GM21423 (cell line): ENCODE measurements around the gene GALNT9.

Experiments used
- ATAC-seq: cut with Tn5 transposase; IDR thresholded peaks from one replicate; pipeline ENCODE4 v1.9.1; 2021; ENCODE audit warnings: mild to moderate bottlenecking, moderate library complexity; ENCODE audit not compliant: unreplicated experiment

Gene GALNT9

GRCh38 chr12:132282031-132282949, 47.1 kb downstream of the GALNT9 start:
- no peak for ATAC-seq

- ATAC-seq = no peak
Observed at GRCh38 chr12:132281038-132281437, 48.4 kb downstream of the GALNT9 start.

GRCh38 chr12:132280406-132280805, 49.0 kb downstream of the GALNT9 start:
- ATAC-seq = no peak

GRCh38 chr12:132279930-132280329, 49.5 kb downstream of the GALNT9 start:
- ATAC-seq = no peak

- ATAC-seq = no peak
Observed at GRCh38 chr12:132279184-132279889, 50.1 kb downstream of the GALNT9 start.

- no peak for ATAC-seq
Observed at GRCh38 chr12:132278401-132279183, 50.8 kb downstream of the GALNT9 start.

- ATAC-seq = no peak
Observed at GRCh38 chr12:132277949-132278348, 51.4 kb downstream of the GALNT9 start.

- no peak for ATAC-seq
Observed at GRCh38 chr12:132277374-132277941, 51.9 kb downstream of the GALNT9 start.

GRCh38 chr12:132276827-132277373, 52.5 kb downstream of the GALNT9 start:
- no peak for ATAC-seq

GRCh38 chr12:132276066-132276826, 53.1 kb downstream of the GALNT9 start:
- ATAC-seq = no peak

- ATAC-seq = no peak
Observed at GRCh38 chr12:132275631-132276030, 53.8 kb downstream of the GALNT9 start.

GRCh38 chr12:132275110-132275531, 54.3 kb downstream of the GALNT9 start:
- ATAC-seq = no peak

GRCh38 chr12:132273992-132274334, 55.4 kb downstream of the GALNT9 start:
- no peak for ATAC-seq

GRCh38 chr12:132272711-132273110, 56.7 kb downstream of the GALNT9 start:
- ATAC-seq = no peak

GRCh38 chr12:132271755-132272092, 57.7 kb downstream of the GALNT9 start:
- no peak for ATAC-seq

GRCh38 chr12:132270969-132271754, 58.2 kb downstream of the GALNT9 start:
- no peak for ATAC-seq

- ATAC-seq = no peak
Observed at GRCh38 chr12:132270516-132270915, 58.9 kb downstream of the GALNT9 start.

- ATAC-seq = no peak
Observed at GRCh38 chr12:132269271-132269968, 60.0 kb downstream of the GALNT9 start.

GRCh38 chr12:132268674-132269073, 60.7 kb downstream of the GALNT9 start:
- ATAC-seq = no peak
